HT-29 (cell line): Measurements from ENCODE around the gene HBE1. TPM values are rescaled to one million over a fixed set of nuclear protein-coding genes. Genes with fewer than 3 reads are reported as not detected.

Experiments used
- DNase-seq: peaks from one replicate; pipeline ENCODE4 v3.0.0-alpha.2; 2015; ENCODE audit warnings: low spot score
- total RNA-seq: library from RNA; depleted of rRNA; stranded (reverse); fragments of >200 nt; shearing (Covaris generic); gene quantifications from 2 replicates; pipeline ENCODE4 v1.2.3, GENCODE V29; 2014; rRNA removed

Gene HBE1
- total RNA-seq, 1 experiment from 2014 or later: not detected

- DNase-seq: no peak
These were observed 35.3 kb downstream of the HBE1 start, which contains the start of gene HBD for GRCh38 chr11:5234381-5234834. Gene HBD, minus strand, starts transcription at chr11:5234483. Its CDS starts 50 bp downstream, at chr11:5234433.

GRCh38 chr11:5233307-5233706 is 36.4 kb downstream of the HBE1 start:
- no peak for DNase-seq

DNA sequence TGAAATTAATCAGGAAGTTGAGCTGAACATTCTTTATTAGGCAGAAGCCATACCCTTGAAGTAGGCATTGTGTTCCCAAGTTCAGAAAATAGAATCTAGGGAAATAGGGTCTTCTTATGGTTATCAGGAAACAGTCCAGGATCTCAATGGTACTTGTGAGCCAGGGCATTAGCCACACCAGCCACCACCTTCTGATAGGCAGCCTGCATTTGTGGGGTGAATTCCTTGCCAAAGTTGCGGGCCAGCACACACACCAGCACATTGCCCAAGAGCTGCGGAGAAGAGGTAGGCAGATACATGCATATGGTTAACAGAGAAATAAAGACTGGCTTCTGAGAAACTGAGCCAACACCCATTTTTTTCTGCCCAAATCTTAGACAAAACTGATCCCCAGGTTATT is 36.9 kb downstream of the HBE1 start:
- DNase-seq: no peak

DNA sequence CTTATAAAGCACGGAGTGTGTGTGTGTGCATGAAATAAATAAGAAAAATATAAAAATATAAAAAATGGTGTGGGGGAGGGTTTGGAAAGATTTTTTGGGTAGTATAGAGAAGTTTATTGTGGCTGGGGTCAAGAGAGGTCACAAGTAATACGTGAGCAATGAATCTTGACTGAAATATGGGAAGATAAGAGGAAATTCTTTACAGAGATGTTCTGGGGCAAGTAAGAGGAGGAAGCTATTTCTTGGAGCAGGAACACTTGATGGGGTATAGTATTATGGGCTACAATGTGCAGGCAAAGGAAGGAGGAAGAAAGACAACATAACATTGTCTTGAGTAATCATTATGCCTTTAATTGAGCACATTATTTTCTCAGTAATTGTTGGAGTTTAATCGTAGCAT is 37.6 kb downstream of the HBE1 start:
- DNase-seq: no peak

- DNase-seq: no peak
These were observed 38.6 kb downstream of the HBE1 start for GRCh38 chr11:5231111-5231510.

DNA sequence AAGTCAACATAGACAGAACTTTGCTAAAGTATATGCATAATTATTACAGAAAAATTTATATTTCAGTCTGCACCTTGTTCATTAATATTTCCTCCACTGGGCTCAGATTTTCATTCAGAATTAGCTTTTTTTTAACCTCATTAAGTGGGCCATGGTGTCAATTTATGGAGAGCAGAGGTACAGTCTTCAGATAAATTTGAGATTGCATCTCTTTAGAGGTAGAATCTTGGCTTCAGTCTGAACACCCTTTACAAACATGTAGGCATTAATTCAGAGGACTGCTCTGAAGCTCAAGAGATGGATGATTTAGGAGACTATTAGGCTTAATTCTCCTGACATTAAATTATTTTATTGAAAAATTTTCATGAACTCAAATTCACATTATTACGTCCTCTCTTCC is 39.5 kb downstream of the HBE1 start:
- DNase-seq: no peak

GRCh38 chr11:5229796-5230195 is 39.9 kb downstream of the HBE1 start:
- DNase-seq: no peak

GRCh38 chr11:5229356-5229755 is 40.4 kb downstream of the HBE1 start:
- no peak for DNase-seq

DNA sequence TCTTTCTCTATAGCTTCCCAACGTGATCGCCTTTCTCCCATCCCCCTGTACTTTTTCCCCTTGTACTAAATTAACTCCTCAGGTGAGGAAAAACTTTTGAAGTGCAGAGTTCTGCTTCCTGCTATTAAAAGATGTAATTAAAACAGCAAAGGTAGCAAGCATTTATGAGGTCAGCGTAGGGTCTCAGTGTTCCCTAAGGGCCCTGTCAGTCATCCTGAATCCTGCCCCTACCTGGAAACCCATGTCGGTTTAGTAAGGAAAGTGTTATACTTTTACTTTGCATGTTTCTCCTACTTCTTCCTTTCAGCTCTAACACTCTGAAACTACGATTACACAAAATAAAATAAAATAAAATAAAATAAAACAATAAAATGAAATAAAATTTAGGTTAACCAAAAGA is 41.6 kb downstream of the HBE1 start:
- no peak for DNase-seq

GRCh38 chr11:5227681-5228080 is 42.1 kb downstream of the HBE1 start:
- DNase-seq: no peak

DNA sequence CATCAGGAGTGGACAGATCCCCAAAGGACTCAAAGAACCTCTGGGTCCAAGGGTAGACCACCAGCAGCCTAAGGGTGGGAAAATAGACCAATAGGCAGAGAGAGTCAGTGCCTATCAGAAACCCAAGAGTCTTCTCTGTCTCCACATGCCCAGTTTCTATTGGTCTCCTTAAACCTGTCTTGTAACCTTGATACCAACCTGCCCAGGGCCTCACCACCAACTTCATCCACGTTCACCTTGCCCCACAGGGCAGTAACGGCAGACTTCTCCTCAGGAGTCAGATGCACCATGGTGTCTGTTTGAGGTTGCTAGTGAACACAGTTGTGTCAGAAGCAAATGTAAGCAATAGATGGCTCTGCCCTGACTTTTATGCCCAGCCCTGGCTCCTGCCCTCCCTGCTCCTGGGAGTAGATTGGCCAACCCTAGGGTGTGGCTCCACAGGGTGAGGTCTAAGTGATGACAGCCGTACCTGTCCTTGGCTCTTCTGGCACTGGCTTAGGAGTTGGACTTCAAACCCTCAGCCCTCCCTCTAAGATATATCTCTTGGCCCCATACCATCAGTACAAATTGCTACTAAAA is 42.9 kb downstream of the HBE1 start, which contains the start of gene HBB:
Gene HBB, minus strand, starts transcription at position 340 of the 579 bp plus-strand sequence. Its CDS starts 50 bp downstream, at position 290.
- DNase-seq: no peak

GRCh38 chr11:5225480-5225871 is 44.3 kb downstream of the HBE1 start:
- no peak for DNase-seq

DNA sequence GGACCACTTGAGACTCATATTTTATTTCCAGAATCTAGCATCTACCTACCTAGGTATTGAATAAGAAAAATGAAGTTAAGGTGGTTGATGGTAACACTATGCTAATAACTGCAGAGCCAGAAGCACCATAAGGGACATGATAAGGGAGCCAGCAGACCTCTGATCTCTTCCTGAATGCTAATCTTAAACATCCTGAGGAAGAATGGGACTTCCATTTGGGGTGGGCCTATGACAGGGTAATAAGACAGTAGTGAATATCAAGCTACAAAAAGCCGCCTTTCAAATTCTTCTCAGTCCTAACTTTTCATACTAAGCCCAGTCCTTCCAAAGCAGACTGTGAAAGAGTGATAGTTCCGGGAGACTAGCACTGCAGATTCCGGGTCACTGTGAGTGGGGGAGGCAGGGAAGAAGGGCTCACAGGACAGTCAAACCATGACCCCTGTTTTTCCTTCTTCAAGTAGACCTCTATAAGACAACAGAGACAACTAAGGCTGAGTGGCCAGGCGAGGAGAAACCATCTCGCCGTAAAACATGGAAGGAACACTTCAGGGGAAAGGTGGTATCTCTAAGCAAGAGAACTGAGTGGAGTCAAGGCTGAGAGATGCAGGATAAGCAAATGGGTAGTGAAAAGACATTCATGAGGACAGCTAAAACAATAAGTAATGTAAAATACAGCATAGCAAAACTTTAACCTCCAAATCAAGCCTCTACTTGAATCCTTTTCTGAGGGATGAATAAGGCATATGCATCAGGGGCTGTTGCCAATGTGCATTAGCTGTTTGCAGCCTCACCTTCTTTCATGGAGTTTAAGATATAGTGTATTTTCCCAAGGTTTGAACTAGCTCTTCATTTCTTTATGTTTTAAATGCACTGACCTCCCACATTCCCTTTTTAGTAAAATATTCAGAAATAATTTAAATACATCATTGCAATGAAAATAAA is 44.9 kb downstream of the HBE1 start:
- DNase-seq: no peak

DNA sequence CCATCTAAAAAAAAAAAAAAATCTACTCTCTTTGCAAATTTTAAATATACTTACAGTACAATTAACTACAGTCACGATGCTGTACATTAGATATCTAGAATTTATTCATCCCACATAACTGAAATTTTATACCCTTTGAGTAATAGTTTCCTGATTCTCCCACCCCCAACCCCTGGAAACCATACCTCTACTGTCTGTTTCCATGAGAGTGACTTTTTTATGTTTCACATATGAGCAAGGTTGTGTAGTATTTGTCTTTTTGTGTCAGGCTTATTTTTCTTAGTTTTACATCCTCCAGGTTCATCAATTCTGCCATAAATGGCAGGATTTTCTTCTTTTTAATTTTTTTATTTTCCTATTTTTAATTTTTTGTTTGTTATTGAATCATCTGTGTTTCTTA is 46.1 kb downstream of the HBE1 start:
- no peak for DNase-seq

DNA sequence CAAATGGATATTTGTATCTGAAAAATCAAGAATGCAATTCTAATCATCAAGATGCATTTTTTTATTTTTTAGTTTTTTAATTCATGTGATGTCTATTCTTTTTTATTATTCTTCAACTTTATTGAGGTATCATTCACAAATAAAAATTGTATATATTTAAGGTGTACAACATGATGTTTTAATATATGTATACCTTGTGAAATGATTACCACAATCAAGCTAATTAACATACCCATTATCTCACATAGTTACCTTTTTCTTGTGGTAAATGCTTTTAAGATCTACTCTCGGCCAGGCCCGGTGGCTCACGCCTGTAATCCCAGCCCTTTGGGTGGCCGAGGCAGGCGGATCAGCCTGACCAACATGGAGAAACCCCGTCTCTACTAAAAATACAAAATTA is 46.6 kb downstream of the HBE1 start:
- no peak for DNase-seq

Other genes with a start within 250 kb of the HBE1 start
- gene OR52J3, start 223.4 kb downstream of the HBE1 start, total RNA-seq: not detected in 2 replicates
- not detected in 2 replicates for gene OR52E2, start 210.3 kb downstream of the HBE1 start, total RNA-seq
- not detected in 2 replicates for gene OR52E1, start 200.4 kb downstream of the HBE1 start, total RNA-seq
- gene OR52A5, start 131.6 kb downstream of the HBE1 start, total RNA-seq: not detected in 2 replicates
- not detected in 2 replicates for gene OR52A1, start 115.2 kb downstream of the HBE1 start, total RNA-seq
- gene OR51V1, start 69.3 kb downstream of the HBE1 start, total RNA-seq: not detected in 2 replicates
- not detected in 2 replicates for gene HBB, start 42.9 kb downstream of the HBE1 start, total RNA-seq
- not detected in 2 replicates for gene HBD, start 35.5 kb downstream of the HBE1 start, total RNA-seq
- not detected in 2 replicates for gene HBG1, start 20.1 kb downstream of the HBE1 start, total RNA-seq
- not detected in 2 replicates for gene HBG2, start 15.2 kb downstream of the HBE1 start, total RNA-seq
- gene OR51B4, start 32.0 kb upstream of the HBE1 start, total RNA-seq: not detected in 2 replicates
- gene OR51B2, start 54.4 kb upstream of the HBE1 start, total RNA-seq: not detected in 2 replicates
- gene OR51B5, start 73.6 kb upstream of the HBE1 start, total RNA-seq: not detected in 2 replicates
- not detected in 2 replicates for gene OR51B6, start 81.6 kb upstream of the HBE1 start, total RNA-seq
- gene OR51M1, start 113.9 kb upstream of the HBE1 start, total RNA-seq: not detected in 2 replicates
- gene OR51Q1, start 152.2 kb upstream of the HBE1 start, total RNA-seq: not detected in 2 replicates
- gene OR51I1, start 171.6 kb upstream of the HBE1 start, total RNA-seq: not detected in 2 replicates
- not detected in 2 replicates for gene OR51I2, start 179.4 kb upstream of the HBE1 start, total RNA-seq
- gene OR52D1, start 218.7 kb upstream of the HBE1 start, total RNA-seq: not detected in 2 replicates
- not detected in 2 replicates for gene UBQLN3, start 240.0 kb upstream of the HBE1 start, total RNA-seq
- gene UBQLNL, start 246.8 kb upstream of the HBE1 start, total RNA-seq: not detected in 2 replicates